SK-N-SH treated with all-trans-retinoic acid at 6 μM for 48 hours (cell line): ENCODE measurements around the gene STAT2.

ENCODE experiments used
- ATAC-seq: fragments of 200-7000 bp; cut with Tn5 transposase; 3 replicates; pipeline ENCODE4 v1.9.1; 2020; ENCODE audit warnings: mild to moderate bottlenecking, moderate library complexity
- ARNTL ChIP-seq: fragments of 450-650 bp; formaldehyde crosslinking; IDR thresholded peaks from 2 replicates; pipeline ENCODE4 v1.5.0; 2020; ENCODE audit warnings: low read depth, mild to moderate bottlenecking, moderate library complexity, borderline replicate concordance
- BACH2 ChIP-seq: fragments of 250-450 bp; sonication (Bioruptor Pico); IDR thresholded peaks from 2 replicates; pipeline ENCODE4 v1.9.0; 2021; ENCODE audit warnings: mild to moderate bottlenecking, borderline replicate concordance
- CREB5 ChIP-seq: fragments of 250-450 bp; sonication (Bioruptor Pico); IDR thresholded peaks from 2 replicates; pipeline ENCODE4 v1.5.1; 2020; ENCODE audit warnings: low read depth, mild to moderate bottlenecking, moderate library complexity
- CSRNP3 ChIP-seq: fragments of 250-450 bp; sonication (Bioruptor Pico); IDR thresholded peaks from 2 replicates; pipeline ENCODE4 v1.5.1; 2021; ENCODE audit warnings: mild to moderate bottlenecking, moderate library complexity
- ESRRG ChIP-seq: fragments of 250-450 bp; sonication (Bioruptor Pico); IDR thresholded peaks from 2 replicates; pipeline ENCODE4 v1.6.1; 2021; ENCODE audit warnings: mild to moderate bottlenecking
- ISL1 ChIP-seq: fragments of 250-450 bp; sonication (Bioruptor Pico); IDR thresholded peaks from 2 replicates; pipeline ENCODE4 v2.1.2; 2022; ENCODE audit warnings: mild to moderate bottlenecking, moderate library complexity
- OSR1 ChIP-seq: fragments of 250-450 bp; sonication (Bioruptor Pico); IDR thresholded peaks from 2 replicates; pipeline ENCODE4 v1.8.0; 2022; ENCODE audit warnings: moderate library complexity, mild to moderate bottlenecking, inconsistent platforms
- PPARA ChIP-seq: fragments of 250-450 bp; sonication (Bioruptor Pico); IDR thresholded peaks from 2 replicates; pipeline ENCODE4 v1.5.0; 2020; ENCODE audit warnings: mild to moderate bottlenecking, borderline replicate concordance
- RARB ChIP-seq: fragments of 250-450 bp; sonication (Bioruptor Pico); IDR thresholded peaks from 2 replicates; pipeline ENCODE4 v1.8.0; 2021; ENCODE audit warnings: mild to moderate bottlenecking, moderate library complexity
- SNAI2 ChIP-seq: fragments of 250-450 bp; sonication (Bioruptor Pico); IDR thresholded peaks from 2 replicates; pipeline ENCODE4 v1.5.0; 2020; ENCODE audit warnings: mild to moderate bottlenecking, moderate library complexity
- TCF4 ChIP-seq: fragments of 250-450 bp; sonication (Bioruptor Pico); IDR thresholded peaks from 2 replicates; pipeline ENCODE4 v1.8.0; 2021; ENCODE audit warnings: mild to moderate bottlenecking, moderate library complexity, borderline replicate concordance
- TOX ChIP-seq: fragments of 250-450 bp; sonication (Bioruptor Pico); IDR thresholded peaks from 2 replicates; pipeline ENCODE4 v1.8.0; 2021; ENCODE audit warnings: mild to moderate bottlenecking, moderate library complexity, borderline replicate concordance
- ZC3H10 ChIP-seq: fragments of 250-450 bp; sonication (Bioruptor Pico); IDR thresholded peaks from 2 replicates; pipeline ENCODE4 v1.5.1; 2021; ENCODE audit warnings: mild to moderate bottlenecking, moderate library complexity
- ZFP30 ChIP-seq: fragments of 450-650 bp; formaldehyde crosslinking; IDR thresholded peaks from 2 replicates; pipeline ENCODE4 v1.5.0; 2022; ENCODE audit warnings: mild to moderate bottlenecking, moderate library complexity
- ZNF70 ChIP-seq: fragments of 450-650 bp; formaldehyde crosslinking; IDR thresholded peaks from 2 replicates; pipeline ENCODE4 v1.5.0; 2020; ENCODE audit warnings: mild to moderate bottlenecking, moderate library complexity
- ZNF8 ChIP-seq: fragments of 450-650 bp; formaldehyde crosslinking; IDR thresholded peaks from 2 replicates; pipeline ENCODE4 v1.5.0; 2020; ENCODE audit warnings: mild to moderate bottlenecking, moderate library complexity
- TF ChIP-seq, protein P1 (sequence below): fragments of 250-450 bp; sonication (Bioruptor Pico); IDR thresholded peaks from 2 replicates; pipeline ENCODE4 v1.8.0; 2020; ENCODE audit warnings: mild to moderate bottlenecking, moderate library complexity, borderline replicate concordance
- TF ChIP-seq, protein P2 (sequence below): fragments of 250-450 bp; sonication (Bioruptor Pico); IDR thresholded peaks from 2 replicates; pipeline ENCODE4 v1.5.0; 2020; ENCODE audit warnings: mild to moderate bottlenecking, moderate library complexity
- TF ChIP-seq, protein P3 (sequence below): fragments of 250-450 bp; sonication (Bioruptor Pico); IDR thresholded peaks from 2 replicates; pipeline ENCODE4 v1.8.0; 2021; ENCODE audit warnings: low read depth, mild to moderate bottlenecking, moderate library complexity, borderline replicate concordance

STAT2 gene

GRCh38 chr12:56333197-56333678 lies 26.7 kb downstream of the STAT2 start (continued):
- TF ChIP-seq, protein P1, sequence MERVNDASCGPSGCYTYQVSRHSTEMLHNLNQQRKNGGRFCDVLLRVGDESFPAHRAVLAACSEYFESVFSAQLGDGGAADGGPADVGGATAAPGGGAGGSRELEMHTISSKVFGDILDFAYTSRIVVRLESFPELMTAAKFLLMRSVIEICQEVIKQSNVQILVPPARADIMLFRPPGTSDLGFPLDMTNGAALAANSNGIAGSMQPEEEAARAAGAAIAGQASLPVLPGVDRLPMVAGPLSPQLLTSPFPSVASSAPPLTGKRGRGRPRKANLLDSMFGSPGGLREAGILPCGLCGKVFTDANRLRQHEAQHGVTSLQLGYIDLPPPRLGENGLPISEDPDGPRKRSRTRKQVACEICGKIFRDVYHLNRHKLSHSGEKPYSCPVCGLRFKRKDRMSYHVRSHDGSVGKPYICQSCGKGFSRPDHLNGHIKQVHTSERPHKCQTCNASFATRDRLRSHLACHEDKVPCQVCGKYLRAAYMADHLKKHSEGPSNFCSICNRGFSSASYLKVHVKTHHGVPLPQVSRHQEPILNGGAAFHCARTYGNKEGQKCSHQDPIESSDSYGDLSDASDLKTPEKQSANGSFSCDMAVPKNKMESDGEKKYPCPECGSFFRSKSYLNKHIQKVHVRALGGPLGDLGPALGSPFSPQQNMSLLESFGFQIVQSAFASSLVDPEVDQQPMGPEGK (CRISPR knock-in tag): no peak
- TF ChIP-seq, protein P2, sequence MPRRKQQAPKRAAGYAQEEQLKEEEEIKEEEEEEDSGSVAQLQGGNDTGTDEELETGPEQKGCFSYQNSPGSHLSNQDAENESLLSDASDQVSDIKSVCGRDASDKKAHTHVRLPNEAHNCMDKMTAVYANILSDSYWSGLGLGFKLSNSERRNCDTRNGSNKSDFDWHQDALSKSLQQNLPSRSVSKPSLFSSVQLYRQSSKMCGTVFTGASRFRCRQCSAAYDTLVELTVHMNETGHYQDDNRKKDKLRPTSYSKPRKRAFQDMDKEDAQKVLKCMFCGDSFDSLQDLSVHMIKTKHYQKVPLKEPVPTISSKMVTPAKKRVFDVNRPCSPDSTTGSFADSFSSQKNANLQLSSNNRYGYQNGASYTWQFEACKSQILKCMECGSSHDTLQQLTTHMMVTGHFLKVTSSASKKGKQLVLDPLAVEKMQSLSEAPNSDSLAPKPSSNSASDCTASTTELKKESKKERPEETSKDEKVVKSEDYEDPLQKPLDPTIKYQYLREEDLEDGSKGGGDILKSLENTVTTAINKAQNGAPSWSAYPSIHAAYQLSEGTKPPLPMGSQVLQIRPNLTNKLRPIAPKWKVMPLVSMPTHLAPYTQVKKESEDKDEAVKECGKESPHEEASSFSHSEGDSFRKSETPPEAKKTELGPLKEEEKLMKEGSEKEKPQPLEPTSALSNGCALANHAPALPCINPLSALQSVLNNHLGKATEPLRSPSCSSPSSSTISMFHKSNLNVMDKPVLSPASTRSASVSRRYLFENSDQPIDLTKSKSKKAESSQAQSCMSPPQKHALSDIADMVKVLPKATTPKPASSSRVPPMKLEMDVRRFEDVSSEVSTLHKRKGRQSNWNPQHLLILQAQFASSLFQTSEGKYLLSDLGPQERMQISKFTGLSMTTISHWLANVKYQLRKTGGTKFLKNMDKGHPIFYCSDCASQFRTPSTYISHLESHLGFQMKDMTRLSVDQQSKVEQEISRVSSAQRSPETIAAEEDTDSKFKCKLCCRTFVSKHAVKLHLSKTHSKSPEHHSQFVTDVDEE (CRISPR knock-in tag): no peak
- TF ChIP-seq PPARA (no peak), ZNF70 (CRISPR knock-in tag) (no peak), OSR1 (no peak)

DNA sequence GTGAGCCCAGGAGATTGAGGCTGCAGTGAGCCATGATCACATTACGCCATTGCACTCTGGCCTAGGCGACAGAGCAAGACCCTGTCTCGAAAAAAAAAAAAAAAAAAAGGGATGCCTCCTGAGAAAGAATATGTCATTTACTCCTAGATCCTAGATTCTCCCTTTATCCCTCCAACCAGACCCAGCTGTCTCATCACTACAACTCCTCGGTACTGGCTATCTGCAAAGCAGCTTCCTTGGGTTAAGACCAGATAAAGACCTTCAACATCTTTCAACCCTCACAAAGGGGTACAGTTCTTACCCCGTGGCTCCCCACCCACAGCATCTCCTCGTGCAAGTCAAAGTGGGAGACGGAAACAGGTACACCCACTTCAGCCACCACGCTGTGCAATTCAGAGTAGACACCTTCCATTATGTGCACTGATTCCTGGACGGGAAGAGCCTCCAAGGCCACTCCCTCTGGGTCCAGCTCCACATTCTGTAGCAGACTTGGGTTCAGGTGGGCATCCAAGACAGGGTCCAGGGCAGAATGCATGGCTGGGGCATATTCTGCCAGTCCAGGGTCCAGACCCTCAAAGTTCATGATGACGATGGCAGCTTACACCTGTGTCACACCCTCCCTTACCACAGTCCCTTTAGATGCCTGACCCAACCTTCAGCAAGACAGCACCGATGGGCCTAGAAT lies 27.3 kb downstream of the STAT2 start:
- TF ChIP-seq ESRRG (CRISPR knock-in tag) (no peak), ISL1 (CRISPR knock-in tag) (no peak), ZNF70 (CRISPR knock-in tag) (no peak), CREB5 (CRISPR knock-in tag) (no peak), ARNTL (CRISPR knock-in tag) (no peak), BACH2 (no peak), ZNF8 (CRISPR knock-in tag) (no peak), TCF4 (CRISPR knock-in tag) (no peak)
- TF ChIP-seq, protein P3, sequence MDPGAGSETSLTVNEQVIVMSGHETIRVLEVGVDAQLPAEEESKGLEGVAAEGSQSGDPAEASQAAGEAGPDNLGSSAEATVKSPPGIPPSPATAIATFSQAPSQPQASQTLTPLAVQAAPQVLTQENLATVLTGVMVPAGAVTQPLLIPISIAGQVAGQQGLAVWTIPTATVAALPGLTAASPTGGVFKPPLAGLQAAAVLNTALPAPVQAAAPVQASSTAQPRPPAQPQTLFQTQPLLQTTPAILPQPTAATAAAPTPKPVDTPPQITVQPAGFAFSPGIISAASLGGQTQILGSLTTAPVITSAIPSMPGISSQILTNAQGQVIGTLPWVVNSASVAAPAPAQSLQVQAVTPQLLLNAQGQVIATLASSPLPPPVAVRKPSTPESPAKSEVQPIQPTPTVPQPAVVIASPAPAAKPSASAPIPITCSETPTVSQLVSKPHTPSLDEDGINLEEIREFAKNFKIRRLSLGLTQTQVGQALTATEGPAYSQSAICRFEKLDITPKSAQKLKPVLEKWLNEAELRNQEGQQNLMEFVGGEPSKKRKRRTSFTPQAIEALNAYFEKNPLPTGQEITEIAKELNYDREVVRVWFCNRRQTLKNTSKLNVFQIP: no peak
- TF ChIP-seq, protein P1 (CRISPR knock-in tag): no peak
- no peak for ATAC-seq

GRCh38 chr12:56330936-56331490 lies 28.9 kb downstream of the STAT2 start:
- ATAC-seq: no peak
- TF ChIP-seq ZC3H10 (no peak), TOX (no peak), PPARA (no peak), CREB5 (CRISPR knock-in tag) (no peak), CSRNP3 (CRISPR knock-in tag) (no peak), ZNF70 (CRISPR knock-in tag) (no peak), SNAI2 (CRISPR knock-in tag) (no peak), ZFP30 (CRISPR knock-in tag) (no peak), RARB (CRISPR knock-in tag) (no peak), TCF4 (CRISPR knock-in tag) (no peak), ARNTL (CRISPR knock-in tag) (no peak)
- TF ChIP-seq, protein P2 (CRISPR knock-in tag): no peak
